HepG2 (cell line): ENCODE results near the gene PSENEN. TPM values are rescaled to one million over a fixed set of nuclear protein-coding genes. Genes with fewer than 3 reads are reported as not detected.

ENCODE experiments used
- E2F5 ChIP-seq: sonication (generic); formaldehyde crosslinking; conservative IDR thresholded peaks from 2 replicates; pipeline ENCODE4 v1.4.0; 2020; ENCODE audit warnings: missing genetic modification reagents
- ELF3 ChIP-seq: IDR thresholded peaks from 2 replicates; pipeline ENCODE4 v1.6.1; 2016; ENCODE audit warnings: missing genetic modification reagents, missing compliant biosample characterization
- MLX ChIP-seq: IDR thresholded peaks from 2 replicates; pipeline ENCODE4 v1.6.1; 2016
- ZBED4 ChIP-seq: sonication (generic); formaldehyde crosslinking; IDR thresholded peaks from 2 replicates; pipeline ENCODE4 v1.4.0; 2020; ENCODE audit warnings: missing genetic modification reagents, borderline replicate concordance
- ZFP91 ChIP-seq: sonication (generic); formaldehyde crosslinking; IDR thresholded peaks from 2 replicates; pipeline ENCODE4 v1.9.0; 2022; ENCODE audit warnings: missing genetic modification reagents, mild to moderate bottlenecking, borderline replicate concordance
- ZNF597 ChIP-seq: sonication (generic); formaldehyde crosslinking; IDR thresholded peaks from 2 replicates; pipeline ENCODE4 v1.5.0; 2020; ENCODE audit warnings: missing genetic modification reagents
- ZNF720 ChIP-seq: sonication (generic); formaldehyde crosslinking; IDR thresholded peaks from 2 replicates; pipeline ENCODE4 v1.4.0; 2020; ENCODE audit warnings: missing genetic modification reagents
- polyA plus RNA-seq, 8 experiments: library from polyadenylated mRNA; depleted of rRNA in 3 of 8; stranded (reverse) in 7 of 8; unstranded in 1 of 8; fragments of >200 nt; fragmentation: Illumina TruSeq in 4 of 8; extraction: Trizol in 4 of 8; gene quantifications; 2 replicates each; pipeline versions ENCODE4 v1.2.1 to v1.2.3, GENCODE V29; 2011 to 2016; ENCODE audit warnings: low read depth in 4 of 8, missing spikeins in 1 of 8, mixed read lengths in 1 of 8; ENCODE audit not compliant: insufficient read depth in 1 of 8
- total RNA-seq, 5 experiments: library from RNA; depleted of rRNA; stranded (reverse); fragments of >200 nt; fragmentation: Illumina TruSeq; extraction: Trizol; gene quantifications; 2 replicates each; pipeline ENCODE4 v1.2.3, GENCODE V29; 2016; ENCODE audit warnings: low read depth in 1 of 5

The PSENEN gene
- total and polyA plus RNA-seq, 2 of the 13 experiments (the other 11 are each of a cell fraction or from before 2014, with no cell fraction given): 16.9 to 34.2 TPM

GRCh38 chr19:35781650-35782049 lies 36.2 kb downstream of the PSENEN start (continued):
- no peak for TF ChIP-seq ZNF597 (CRISPR knock-in tag)
- TF ChIP-seq MLX (CRISPR knock-in tag): no peak
- TF ChIP-seq E2F5: no peak
- no peak for TF ChIP-seq ZBED4 (CRISPR knock-in tag)
- no peak for TF ChIP-seq ZFP91 (CRISPR knock-in tag)
- no peak for TF ChIP-seq ELF3
- no peak for TF ChIP-seq ZNF720
